NCI-H2029 treated with DMSO at 0.1 percent for 48 hours (cell line): ENCODE results near the gene RCAN1.
"Not testable (repeated sequence)": the region's sequence is repeated elsewhere in the genome, so short reads cannot be mapped to it uniquely, and the experiment has no call there.

Source experiments
- DNase-seq: peaks from one replicate; lab custom pipeline; 2025; lab: John Stamatoyannopoulos, UW

The RCAN1 gene

DNA sequence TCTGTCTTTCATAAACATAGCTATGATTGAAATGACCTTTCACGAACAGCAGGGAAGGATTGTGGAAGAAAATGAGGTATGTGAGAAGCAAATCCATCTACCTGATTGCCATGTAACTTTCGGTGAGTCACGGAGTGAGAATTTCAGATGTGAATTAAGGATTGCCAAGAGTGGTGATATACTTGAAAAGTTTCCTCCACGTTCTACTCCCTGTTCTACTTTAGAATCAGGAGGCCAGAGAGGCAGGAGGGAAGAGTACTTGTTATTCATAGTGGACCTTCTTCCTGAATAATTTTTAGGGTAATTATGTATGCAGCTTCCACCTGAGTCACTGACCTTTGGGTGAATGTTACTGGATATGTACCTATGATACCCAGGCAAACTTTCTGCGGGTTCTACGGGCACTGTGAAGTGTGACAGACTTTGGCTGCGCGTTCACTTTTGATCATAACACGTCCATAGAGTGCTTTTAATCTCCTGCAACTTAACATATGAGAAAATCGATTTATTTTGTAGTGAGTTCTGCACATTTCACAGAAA, 100.3 kb downstream of the RCAN1 start:
- no peak for DNase-seq

DNA sequence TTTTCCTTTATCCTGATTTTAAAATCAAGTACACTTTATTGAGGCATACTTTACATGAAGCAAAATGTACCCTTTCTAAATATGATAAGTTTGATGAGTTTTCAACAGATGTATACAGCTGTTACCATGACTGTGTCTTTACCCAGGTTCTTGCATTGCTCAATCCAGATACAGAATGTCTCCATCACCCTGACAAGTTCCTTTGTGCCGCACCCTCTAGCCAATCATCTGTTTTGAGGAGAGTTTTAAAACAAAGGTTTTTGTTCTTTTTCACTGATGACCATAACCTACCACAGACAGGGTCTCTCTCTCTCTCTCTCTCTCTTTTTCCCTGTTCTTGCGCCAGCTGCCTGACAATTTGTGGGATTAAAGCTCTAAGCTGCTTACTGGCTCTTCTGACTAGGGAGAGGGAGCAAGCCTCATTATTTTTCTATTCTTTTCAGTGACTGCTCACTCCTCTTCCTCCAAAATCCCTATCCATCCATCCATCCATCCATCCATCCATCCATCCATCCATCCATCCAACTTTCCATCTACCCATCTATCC, 101.7 kb downstream of the RCAN1 start:
- no peak for DNase-seq

DNA sequence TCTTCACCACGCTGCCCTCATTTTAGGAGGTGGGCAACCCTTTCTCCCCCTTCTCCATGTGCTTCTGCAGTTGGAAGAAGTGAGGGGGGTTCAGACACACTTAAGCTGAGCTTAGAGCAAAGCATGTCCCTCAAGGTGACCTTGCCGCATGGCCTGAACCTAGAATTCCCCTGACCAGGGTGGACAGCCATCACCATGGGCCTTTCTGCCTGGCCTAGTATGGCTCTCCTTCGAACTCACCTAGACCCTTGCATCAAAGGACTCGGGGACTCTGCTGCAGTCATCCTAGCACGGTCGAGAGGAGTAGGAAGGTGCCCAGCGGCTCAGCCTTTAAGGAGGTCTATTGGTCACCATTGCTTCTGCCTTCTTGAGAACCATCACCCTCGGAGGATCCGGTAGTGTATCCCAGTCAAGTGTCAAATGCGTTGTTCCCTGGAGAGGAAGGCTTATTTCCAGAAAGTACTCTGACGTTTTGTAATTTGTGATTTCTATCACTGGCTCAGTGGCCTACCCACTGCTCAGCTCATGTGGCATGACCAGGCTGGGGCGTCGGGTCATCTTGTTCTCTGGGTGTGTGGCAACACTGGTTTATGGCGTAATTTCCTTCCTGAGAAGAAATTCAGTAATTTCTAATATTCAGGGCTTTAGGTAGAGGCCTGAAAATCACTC, 103.0 kb downstream of the RCAN1 start, which contains the start of gene KCNE1:
Gene KCNE1 (minus strand): TSS at position 424 of the 669 bp plus-strand sequence. CDS start 62,576 bp downstream, outside the sequence.
- no peak for DNase-seq

DNA sequence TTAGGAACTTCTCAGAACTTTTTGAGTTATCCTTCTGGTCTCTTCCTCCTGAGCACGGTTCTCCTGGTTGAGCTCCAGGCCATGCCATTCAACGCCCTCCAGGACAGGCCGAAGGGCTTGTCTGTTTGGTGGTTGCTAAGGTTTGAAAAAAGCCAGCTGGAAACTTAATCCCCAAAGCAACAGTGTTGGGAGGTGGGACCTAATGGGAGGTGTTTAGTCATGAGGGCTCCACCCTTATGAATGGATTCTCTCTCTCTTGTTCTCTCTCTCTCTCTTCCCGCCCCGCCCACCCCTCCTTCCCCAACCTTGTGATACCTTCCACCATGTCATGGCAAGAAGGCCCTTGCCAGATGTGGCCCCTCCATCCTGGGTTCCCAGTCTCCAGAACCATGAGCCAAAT, 103.7 kb downstream of the RCAN1 start:
- no peak for DNase-seq

DNA sequence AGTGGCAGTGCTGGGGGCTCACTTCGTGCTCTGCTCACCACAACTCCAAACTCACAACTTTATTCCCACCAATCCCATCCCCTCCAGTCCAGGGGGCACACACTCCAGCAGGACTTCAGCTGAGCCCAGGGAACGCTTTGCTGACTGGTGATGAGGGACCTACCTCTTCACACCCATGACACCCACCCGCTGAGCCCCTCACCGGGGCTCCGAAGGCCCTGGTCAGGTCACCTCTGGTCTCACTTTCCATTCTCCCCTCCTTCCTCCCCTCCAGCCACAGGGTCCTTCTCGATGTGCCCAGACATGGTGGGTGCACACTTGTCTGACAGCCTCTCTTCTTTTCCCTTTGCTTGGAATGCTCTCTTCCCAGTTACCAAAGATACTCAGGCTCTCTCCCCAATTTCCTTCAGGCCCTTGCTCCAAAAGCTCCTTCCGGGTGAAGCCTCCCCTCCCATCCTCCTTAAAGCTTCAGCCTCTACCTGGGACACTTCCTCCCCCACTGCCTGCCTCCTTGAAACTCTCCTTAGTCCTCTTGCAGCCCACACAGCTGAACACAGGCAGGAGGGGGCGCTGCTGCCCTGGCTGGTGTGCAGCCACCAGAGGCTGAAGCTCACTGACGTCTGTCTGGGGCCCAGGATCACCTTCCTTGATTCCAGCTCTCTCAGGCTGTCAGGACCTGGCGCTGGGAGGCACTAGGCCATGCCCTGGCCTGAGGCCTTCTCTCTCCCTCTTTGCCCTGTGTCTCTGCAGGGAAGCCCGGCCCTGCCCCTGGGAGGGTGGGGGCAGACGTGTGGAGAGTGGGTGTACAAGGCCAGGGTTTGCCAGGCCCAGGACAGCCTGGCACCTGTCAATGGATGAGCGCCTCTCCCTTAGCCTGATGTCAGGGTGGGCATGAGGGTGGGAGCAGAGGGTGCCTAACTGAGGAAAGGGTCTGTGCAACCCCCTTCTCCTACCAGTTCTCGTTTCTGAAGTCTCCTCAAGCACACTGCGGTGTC, 104.5 kb downstream of the RCAN1 start:
- peak; percentile 33 for DNase-seq

DNA sequence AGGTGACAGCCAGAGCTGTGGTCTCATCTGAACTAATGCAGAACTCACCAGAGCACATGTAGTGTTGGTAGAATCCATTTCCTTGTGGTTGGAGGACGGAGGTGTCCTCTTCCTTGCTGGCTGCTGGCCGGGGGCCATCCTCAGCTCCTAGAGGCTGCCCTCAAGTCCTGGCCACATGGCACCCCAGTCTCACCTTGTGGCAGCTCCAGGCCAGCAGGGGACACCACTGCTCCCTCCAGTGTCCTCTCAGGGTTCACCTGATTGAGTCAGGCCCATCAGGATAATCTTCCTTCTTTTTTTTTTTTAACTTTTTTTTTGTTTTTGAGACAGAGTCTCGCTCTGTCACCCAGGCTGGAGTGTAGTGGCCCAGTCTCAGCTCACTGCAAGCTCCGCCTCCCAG, 105.8 kb downstream of the RCAN1 start:
- DNase-seq = no peak

DNA sequence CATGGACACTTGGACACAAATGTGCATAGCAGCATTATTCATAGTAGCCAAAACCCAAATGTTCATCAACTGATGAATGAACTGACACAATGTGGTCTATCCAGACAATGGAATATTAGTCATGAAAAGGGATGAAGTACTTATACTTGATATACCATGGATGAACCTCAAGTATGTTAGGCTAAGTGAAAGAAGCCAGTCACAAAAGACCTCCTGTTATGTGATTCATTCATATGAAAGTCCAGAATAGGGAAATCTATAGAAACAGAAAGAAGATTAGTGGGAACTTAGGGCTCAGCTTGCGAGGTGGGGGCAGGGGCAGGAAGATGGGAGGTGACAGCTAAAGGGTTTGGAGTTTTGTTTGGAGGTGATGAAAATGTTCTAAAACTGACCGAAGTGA, 110.3 kb downstream of the RCAN1 start:
- DNase-seq = no peak

DNA sequence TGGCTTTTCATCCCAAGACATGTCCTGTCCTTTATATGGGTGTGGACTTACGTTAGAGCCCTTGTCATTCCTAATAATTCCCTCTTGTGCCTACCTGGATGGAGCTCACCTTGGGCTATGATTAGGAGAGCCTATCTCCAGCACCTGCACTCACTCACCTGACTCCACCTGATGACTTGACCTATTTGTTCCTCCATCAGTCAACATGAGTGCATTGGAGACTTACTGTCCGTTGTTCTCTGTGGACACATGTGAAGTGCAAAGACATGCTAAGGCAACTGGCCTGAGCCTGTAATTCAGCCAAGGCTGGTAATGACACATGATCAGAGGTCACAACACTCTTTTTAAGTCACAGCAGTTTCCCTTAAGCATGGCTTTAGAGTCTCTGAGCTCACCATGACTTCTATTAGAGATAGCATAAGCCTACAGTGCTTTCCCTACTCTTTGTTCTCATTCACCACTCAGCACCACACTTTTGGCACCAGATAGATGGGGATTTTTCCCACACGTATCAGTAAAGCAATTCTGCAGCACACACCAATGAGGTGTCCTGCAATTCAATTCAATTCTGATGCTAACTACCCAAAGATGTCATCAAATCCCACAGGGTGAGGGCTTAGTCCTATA, 112.3 kb downstream of the RCAN1 start:
- no peak for DNase-seq

DNA sequence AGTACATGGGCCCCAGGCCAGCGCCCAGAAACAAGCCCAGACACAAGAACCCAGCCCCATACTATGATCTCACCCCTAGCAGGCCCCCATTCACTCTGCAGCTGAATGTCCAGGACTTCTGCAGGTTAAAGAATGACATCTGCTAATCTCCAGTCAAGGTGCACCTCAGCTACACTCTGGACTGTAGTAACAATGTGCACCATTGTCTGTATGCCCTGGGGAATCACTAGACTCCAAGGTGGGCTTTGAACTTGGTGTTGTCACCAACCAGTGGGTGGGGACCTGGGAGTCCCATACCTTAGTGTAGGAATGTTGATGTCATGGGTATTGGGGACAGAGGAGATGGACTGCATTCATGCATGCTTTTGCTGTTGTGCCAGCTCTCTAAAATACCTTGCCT, 113.2 kb downstream of the RCAN1 start:
- DNase-seq = no peak

DNA sequence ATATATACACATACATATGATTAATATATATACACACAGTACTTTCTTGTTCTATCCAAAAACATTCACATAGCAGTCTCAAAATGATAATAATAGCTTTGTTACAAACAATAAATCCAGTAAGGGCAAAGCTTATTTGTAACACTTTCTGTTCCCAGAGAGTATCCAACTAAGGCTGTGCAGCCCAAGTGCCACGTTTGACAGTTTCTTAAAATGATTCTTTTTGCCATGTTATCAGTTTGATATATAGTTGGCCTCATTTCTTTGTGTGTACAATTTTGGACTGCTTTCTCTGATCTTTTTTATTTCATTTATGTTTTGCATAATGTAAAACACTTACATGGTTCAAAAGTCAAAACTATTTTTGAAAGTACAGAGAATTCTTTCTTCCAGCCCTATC, 114.7 kb downstream of the RCAN1 start:
- no peak for DNase-seq

DNA sequence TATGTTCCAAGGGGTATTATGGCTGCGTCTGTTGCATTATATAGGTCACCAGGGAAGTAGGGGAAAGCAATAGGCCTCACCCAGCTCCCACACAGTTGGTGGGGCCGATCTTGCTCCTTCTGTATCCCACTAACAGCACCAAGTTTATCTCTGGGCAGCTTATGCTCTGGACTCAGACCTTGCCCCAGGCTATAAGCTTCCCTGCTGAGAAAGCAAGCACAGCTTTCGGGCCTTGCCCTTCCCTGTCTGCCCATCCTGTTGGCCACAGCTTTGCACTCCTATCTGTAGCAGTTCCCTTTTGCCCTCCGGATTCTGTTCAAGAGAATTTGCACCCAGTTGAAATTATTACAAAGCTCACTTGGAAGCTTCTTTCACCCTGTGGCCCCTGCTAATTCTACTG, 115.8 kb downstream of the RCAN1 start:
- DNase-seq = no peak

DNA sequence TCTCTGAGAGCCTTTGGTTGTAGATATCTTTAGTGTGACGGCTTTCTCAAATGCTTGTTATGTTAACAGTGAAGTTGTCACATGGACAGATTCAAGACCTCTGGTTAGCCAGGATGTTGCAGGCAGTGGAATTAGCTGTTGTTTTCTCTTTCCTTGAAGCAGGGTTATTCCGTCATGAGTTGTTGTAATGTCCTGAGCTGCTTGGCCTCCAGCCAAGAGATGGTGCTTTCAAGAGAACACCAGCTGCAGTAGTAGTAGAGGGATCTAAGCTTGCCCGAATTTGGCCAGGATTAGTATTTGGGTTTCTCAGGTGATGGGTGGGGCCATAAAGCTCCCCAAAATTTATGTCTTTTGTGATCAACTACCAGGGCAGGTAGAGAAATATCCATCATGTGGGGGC, 116.3 kb downstream of the RCAN1 start:
- DNase-seq = peak; percentile 67

DNA sequence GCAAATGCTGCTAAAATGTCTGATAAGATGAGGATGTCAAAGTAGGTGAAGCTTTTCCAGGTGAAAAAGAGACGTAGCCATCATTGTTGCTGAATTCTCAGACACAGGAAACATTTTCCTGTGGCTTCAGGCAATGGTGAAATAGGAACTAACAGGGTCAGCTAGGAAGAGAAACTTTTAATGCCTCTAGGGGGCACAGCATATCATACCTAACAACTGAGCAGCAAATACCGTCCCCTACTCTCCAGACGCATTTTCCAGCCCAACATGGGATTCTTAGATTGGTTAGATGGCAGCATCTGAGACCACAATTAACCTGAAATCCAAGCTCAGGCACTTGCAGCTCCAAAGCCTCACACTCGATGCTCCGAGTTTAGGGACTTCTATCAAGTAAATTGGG, 131.1 kb downstream of the RCAN1 start:
- not testable (repeated sequence) for DNase-seq

DNA sequence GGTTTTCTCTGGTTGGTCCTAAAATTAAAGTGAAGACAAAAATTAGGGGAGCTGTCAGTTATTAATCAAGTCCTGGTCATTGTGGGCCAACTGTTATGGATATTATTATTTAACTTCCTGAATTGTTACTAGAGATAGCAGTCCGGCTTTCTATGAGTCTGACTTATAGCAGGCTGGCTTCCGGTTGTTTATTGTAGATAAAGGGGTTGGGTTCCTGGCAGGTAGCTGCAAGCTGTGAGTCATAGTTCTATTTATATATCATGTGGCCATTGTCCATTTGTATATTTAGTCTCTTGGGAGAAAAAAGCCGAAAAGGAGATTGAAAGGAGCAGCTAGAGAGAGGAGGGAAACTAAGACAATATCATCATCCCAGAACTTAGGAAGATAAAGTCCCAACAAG, 131.5 kb downstream of the RCAN1 start:
- not testable (repeated sequence) for DNase-seq

DNA sequence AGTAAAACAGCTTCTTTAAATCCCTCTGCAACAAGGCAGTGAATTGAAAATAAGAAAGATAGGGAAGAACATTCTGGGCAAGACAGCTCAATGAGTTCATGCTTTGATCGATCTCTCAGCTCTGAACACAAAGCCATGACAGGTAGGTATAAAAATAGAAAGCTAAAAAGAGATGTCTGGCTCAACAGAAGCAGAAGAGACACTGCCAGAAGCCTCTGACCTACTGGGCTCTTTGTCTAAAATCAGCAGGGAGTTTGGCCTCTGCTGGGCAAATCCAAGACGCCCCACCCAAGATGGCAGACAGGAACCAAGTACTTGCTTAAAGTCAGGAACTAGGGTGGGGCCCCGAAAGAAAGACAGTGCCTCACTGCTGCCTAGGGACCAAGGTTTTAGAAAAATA, 147.6 kb downstream of the RCAN1 start:
- DNase-seq = not testable (repeated sequence)
